Panc1 (cell line): ENCODE results near the gene GALNT13.

Source experiments
- CTCF ChIP-seq: fragments of 450-650 bp; IDR thresholded peaks from 2 replicates; pipeline ENCODE4 v1.5.1; 2017; ENCODE audit warnings: mild to moderate bottlenecking
- POLR2AphosphoS5 ChIP-seq: IDR thresholded peaks from 2 replicates; pipeline ENCODE4 v1.6.1; 2012; ENCODE audit warnings: mild to moderate bottlenecking, low read depth, low read length, moderate library complexity
- SIN3A ChIP-seq: IDR thresholded peaks from 2 replicates; pipeline ENCODE4 v1.6.1; 2012; ENCODE audit warnings: low read depth, mild to moderate bottlenecking, low read length, moderate library complexity, borderline replicate concordance; ENCODE audit not compliant: insufficient read depth
- TCF7L2 ChIP-seq: IDR thresholded peaks from 2 replicates; pipeline ENCODE4 v1.6.1; 2011; ENCODE audit warnings: mild to moderate bottlenecking, low read depth, low read length, inconsistent platforms
- TF ChIP-seq, protein P1 (sequence below), 2 experiments: IDR thresholded peaks; 2 replicates each; pipeline ENCODE4 v1.6.1; 2011 to 2012; ENCODE audit warnings: low read depth in 2 of 2, control low read depth in 1 of 2, low read length in 1 of 2, mild to moderate bottlenecking in 1 of 2, moderate library complexity in 1 of 2; ENCODE audit not compliant: insufficient read depth in 1 of 2

- TF ChIP-seq CTCF (no peak), POLR2AphosphoS5 (no peak), TCF7L2 (no peak), SIN3A (no peak)
- TF ChIP-seq, protein P1, sequence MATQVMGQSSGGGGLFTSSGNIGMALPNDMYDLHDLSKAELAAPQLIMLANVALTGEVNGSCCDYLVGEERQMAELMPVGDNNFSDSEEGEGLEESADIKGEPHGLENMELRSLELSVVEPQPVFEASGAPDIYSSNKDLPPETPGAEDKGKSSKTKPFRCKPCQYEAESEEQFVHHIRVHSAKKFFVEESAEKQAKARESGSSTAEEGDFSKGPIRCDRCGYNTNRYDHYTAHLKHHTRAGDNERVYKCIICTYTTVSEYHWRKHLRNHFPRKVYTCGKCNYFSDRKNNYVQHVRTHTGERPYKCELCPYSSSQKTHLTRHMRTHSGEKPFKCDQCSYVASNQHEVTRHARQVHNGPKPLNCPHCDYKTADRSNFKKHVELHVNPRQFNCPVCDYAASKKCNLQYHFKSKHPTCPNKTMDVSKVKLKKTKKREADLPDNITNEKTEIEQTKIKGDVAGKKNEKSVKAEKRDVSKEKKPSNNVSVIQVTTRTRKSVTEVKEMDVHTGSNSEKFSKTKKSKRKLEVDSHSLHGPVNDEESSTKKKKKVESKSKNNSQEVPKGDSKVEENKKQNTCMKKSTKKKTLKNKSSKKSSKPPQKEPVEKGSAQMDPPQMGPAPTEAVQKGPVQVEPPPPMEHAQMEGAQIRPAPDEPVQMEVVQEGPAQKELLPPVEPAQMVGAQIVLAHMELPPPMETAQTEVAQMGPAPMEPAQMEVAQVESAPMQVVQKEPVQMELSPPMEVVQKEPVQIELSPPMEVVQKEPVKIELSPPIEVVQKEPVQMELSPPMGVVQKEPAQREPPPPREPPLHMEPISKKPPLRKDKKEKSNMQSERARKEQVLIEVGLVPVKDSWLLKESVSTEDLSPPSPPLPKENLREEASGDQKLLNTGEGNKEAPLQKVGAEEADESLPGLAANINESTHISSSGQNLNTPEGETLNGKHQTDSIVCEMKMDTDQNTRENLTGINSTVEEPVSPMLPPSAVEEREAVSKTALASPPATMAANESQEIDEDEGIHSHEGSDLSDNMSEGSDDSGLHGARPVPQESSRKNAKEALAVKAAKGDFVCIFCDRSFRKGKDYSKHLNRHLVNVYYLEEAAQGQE (IDR thresholded peaks at IDR 0.05; ENCODE audit: insufficient read depth in 1 of 2, low read depth in 2 of 2, low read length in 1 of 2) = no peak
Measured at GRCh38 chr2:154259030-154259429, 387.3 kb downstream of the GALNT13 start.
